Neural cell (in vitro differentiated cells): ENCODE data around the gene AK4. TPM values are rescaled to one million over a fixed set of nuclear protein-coding genes. Genes with fewer than 3 reads are reported as not detected.

Experiments used
- H2AFZ ChIP-seq: fragments of 200-600, 300-800 bp; sonication (generic), shearing (Covaris generic); 2 replicates; pipeline ENCODE4 v1.6.0; 2014; ENCODE audit warnings: low read depth, mild to moderate bottlenecking, antibody characterized with exemption, low read length, moderate library complexity
- H3F3A ChIP-seq: fragments of 200-600 bp; shearing (Covaris generic); 2 replicates; pipeline ENCODE4 v1.6.1; 2016; ENCODE audit warnings: mild to moderate bottlenecking, moderate library complexity, mixed read lengths, antibody characterized with exemption, low read length; ENCODE audit not compliant: insufficient read depth, poor library complexity, severe bottlenecking
- H3K27ac ChIP-seq: fragments of 200-600, 300-800 bp; sonication (generic), shearing (Covaris generic); 2 replicates; pipeline ENCODE4 v1.5.1; 2014; ENCODE audit warnings: mild to moderate bottlenecking, low read length, moderate library complexity
- H3K27me3 ChIP-seq: fragments of 300-800, 200-600 bp; sonication (generic), shearing (Covaris generic); 2 replicates; pipeline ENCODE4 v1.6.0; 2014; ENCODE audit warnings: mild to moderate bottlenecking, low read depth, low read length, moderate library complexity; ENCODE audit not compliant: insufficient read depth
- H3K36me3 ChIP-seq: fragments of 300-800, 200-600 bp; sonication (generic), shearing (Covaris generic); 2 replicates; pipeline ENCODE4 v1.5.1; 2014; ENCODE audit warnings: mild to moderate bottlenecking, antibody characterized with exemption, low read length, moderate library complexity; ENCODE audit not compliant: insufficient read depth
- H3K4me2 ChIP-seq: fragments of 300-800, 200-600 bp; sonication (generic), shearing (Covaris generic); 2 replicates; pipeline ENCODE4 v1.6.0; 2014; ENCODE audit warnings: mild to moderate bottlenecking, low read length
- H3K4me3 ChIP-seq: fragments of 300-800, 200-600 bp; sonication (generic), shearing (Covaris generic); 2 replicates; pipeline ENCODE4 v1.5.1; 2014; ENCODE audit warnings: mild to moderate bottlenecking, low read length, moderate library complexity
- H3K79me2 ChIP-seq: fragments of 200-600 bp; shearing (Covaris generic); replicated peaks from 2 replicates; pipeline ENCODE4 v1.6.0; 2014; ENCODE audit warnings: mild to moderate bottlenecking, low read length, moderate library complexity; ENCODE audit not compliant: insufficient read depth
- H3K9ac ChIP-seq: fragments of 300-800, 200-600 bp; sonication (generic), shearing (Covaris generic); 2 replicates; pipeline ENCODE4 v1.6.1; 2016; ENCODE audit warnings: mild to moderate bottlenecking, low read length, mixed read lengths
- H3K9me2 ChIP-seq: fragments of 200-600 bp; shearing (Covaris generic); 2 replicates; pipeline ENCODE4 v1.6.1; 2016; ENCODE audit warnings: mild to moderate bottlenecking, low read length, mixed read lengths; ENCODE audit not compliant: insufficient read depth
- H3K9me3 ChIP-seq: fragments of 200-600, 300-800 bp; sonication (generic), shearing (Covaris generic); 2 replicates; pipeline ENCODE4 v1.6.1; 2016; ENCODE audit warnings: mild to moderate bottlenecking, mixed run types, low read length, moderate library complexity, mixed read lengths
- H4K20me1 ChIP-seq: fragments of 200-600 bp; shearing (Covaris generic); 2 replicates; pipeline ENCODE4 v1.6.1; 2016; ENCODE audit warnings: mild to moderate bottlenecking, mixed run types; ENCODE audit not compliant: insufficient read depth
- CTCF ChIP-seq: fragments of 450-650 bp; IDR thresholded peaks from 2 replicates; pipeline ENCODE4 v1.5.1; 2014; ENCODE audit warnings: antibody characterized with exemption, mild to moderate bottlenecking, moderate library complexity; ENCODE audit not compliant: poor library complexity, severe bottlenecking
- EP300 ChIP-seq: fragments of 450-650 bp; conservative IDR thresholded peaks from 2 replicates; pipeline ENCODE4 v1.6.1; 2014; ENCODE audit warnings: antibody characterized with exemption, mild to moderate bottlenecking, moderate library complexity; ENCODE audit not compliant: poor library complexity, severe bottlenecking
- EZH2 ChIP-seq: fragments of 200-600, 300-800 bp; shearing (Covaris generic), sonication (generic); IDR thresholded peaks from 2 replicates; pipeline ENCODE4 v1.6.1; 2014; ENCODE audit warnings: antibody characterized with exemption, low read length, borderline replicate concordance, mild to moderate bottlenecking; ENCODE audit not compliant: insufficient read depth, poor library complexity, severe bottlenecking
- MXI1 ChIP-seq: fragments of 450-650 bp; conservative IDR thresholded peaks from 2 replicates; pipeline ENCODE4 v1.6.1; 2014; ENCODE audit warnings: antibody characterized with exemption, mild to moderate bottlenecking; ENCODE audit not compliant: poor library complexity, severe bottlenecking
- POLR2AphosphoS5 ChIP-seq: IDR thresholded peaks from 2 replicates; pipeline ENCODE4 v1.6.1; 2012
- RAD21 ChIP-seq: fragments of 450-650 bp; conservative IDR thresholded peaks from 2 replicates; pipeline ENCODE4 v1.6.1; 2014; ENCODE audit warnings: antibody characterized with exemption, mild to moderate bottlenecking, moderate library complexity
- REST ChIP-seq: IDR thresholded peaks from 2 replicates; pipeline ENCODE4 v1.6.1; 2012; ENCODE audit warnings: borderline replicate concordance
- SMC3 ChIP-seq: fragments of 450-650 bp; conservative IDR thresholded peaks from 2 replicates; pipeline ENCODE4 v1.6.1; 2014; ENCODE audit warnings: antibody characterized with exemption, mild to moderate bottlenecking, moderate library complexity; ENCODE audit not compliant: poor library complexity
- TAF1 ChIP-seq: IDR thresholded peaks from 2 replicates; pipeline ENCODE4 v1.6.1; 2012; ENCODE audit warnings: low read depth
- polyA plus RNA-seq: library from polyadenylated mRNA; depleted of rRNA; stranded (reverse); fragments of >200 nt; gene quantifications from 2 replicates; pipeline ENCODE4 v1.2.3, GENCODE V29; 2014

The AK4 gene
- polyA plus RNA-seq, 1 donor from 2014 or later, result 1.9 TPM

DNA sequence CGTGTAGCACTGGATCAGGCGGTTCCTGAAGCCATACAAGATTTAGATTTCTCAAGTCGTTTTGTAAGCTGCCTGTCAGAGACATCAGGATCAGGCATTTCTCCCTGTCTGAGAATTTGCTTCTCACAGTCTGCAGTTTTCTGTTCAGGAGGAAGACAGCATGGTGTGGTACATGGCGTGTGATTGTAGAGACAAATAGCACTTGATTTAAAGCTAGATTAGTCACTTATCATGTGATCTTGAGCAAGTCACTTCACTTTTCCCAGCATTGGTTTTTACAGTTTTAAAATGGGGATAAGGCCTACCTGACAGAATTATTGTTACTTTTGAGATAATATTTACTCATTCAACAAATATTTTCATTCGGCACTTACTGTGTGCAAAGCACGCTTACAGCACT lies 63.3 kb downstream of the AK4 start:
- TF ChIP-seq SMC3, result no peak
- TF ChIP-seq REST, result no peak
- TF ChIP-seq EP300, result no peak
- no peak for TF ChIP-seq EZH2
- no peak for TF ChIP-seq CTCF
- TF ChIP-seq MXI1, result no peak
- no peak for TF ChIP-seq TAF1
- no peak for TF ChIP-seq POLR2AphosphoS5
- TF ChIP-seq RAD21, result no peak
- Histone ChIP-seq H3K9me2 (no peaks in the 10 kb centered on the region), H3K9me3 (no peaks in the 10 kb centered on the region), H3K27me3 (no peaks in the 10 kb centered on the region), H3K27ac (no peak overlapping the region), H3K36me3 (no peaks in the 10 kb centered on the region), H3F3A (no peaks in the 10 kb centered on the region), H3K4me2 (no peak overlapping the region), H4K20me1 (no peaks in the 10 kb centered on the region), H3K4me3 (no peak overlapping the region), H3K9ac (no peak overlapping the region), H2AFZ (no peak overlapping the region), H3K79me2 (no peaks in the 10 kb centered on the region)

DNA sequence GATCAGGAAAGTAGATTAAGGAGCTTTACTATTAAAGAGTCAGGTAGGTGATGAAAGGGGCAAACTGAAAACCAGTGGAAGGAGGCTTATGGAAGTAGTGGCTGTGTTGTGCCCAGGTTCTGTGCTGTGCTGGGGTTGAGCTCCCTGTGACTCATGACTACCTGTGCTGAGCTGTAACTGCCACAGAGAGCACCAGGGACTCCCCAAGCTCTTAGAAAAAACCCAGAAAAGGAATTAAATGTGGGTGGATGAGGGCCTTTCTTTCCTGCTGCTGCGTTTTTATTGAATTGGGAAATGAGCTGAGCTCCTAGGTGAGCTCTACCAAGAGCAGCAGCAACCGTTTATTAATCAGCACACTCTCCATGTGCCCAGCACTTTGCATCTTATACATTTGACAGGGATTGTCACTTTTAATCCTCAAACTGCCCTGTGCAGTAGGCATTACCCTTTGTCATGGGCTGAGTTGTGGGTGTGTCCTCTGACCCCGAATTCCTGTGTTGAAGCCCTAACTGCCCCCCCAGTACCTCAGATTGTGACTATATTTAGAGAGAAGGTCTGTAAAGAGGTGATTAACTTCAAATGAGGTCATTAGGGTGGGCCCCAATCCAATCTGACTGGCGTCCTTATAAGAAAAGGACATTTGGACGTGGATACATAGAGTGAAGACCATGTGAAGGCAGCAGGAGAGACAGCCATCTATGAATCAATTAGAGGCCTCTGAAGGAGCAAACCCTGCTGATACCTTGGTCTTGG lies 65.4 kb downstream of the AK4 start:
- Histone ChIP-seq H3K4me2 (no peak overlapping the region), H3K9ac (no peak overlapping the region), H3K4me3 (no peak overlapping the region), H3K9me3 (no peaks in the 10 kb centered on the region), H3F3A (no peaks in the 10 kb centered on the region), H3K27ac (no peak overlapping the region), H3K9me2 (no peaks in the 10 kb centered on the region), H4K20me1 (no peaks in the 10 kb centered on the region), H3K27me3 (no peaks in the 10 kb centered on the region), H3K36me3 (no peaks in the 10 kb centered on the region), H3K79me2 (no peaks in the 10 kb centered on the region), H2AFZ (no peak overlapping the region)
- TF ChIP-seq SMC3, result no peak
- no peak for TF ChIP-seq POLR2AphosphoS5
- no peak for TF ChIP-seq EP300
- no peak for TF ChIP-seq TAF1
- no peak for TF ChIP-seq CTCF
- no peak for TF ChIP-seq REST
- TF ChIP-seq RAD21, result no peak
- no peak for TF ChIP-seq MXI1
- no peak for TF ChIP-seq EZH2
